Caco-2 (cell line): ENCODE measurements around the gene TP63. TPM values are rescaled to one million over a fixed set of nuclear protein-coding genes. Genes with fewer than 3 reads are reported as not detected.

Source experiments
- BruUV-seq: library from RNA; stranded (reverse); fragments of 400-500 nt; replicated peaks from 2 replicates; lab custom pipeline; 2021; lab: Mats Ljungman, UMichigan
- CTCF ChIA-PET: fragments of 300-600 bp; sonication (Branson Sonifier 250); formaldehyde crosslinking; loops from one replicate; lab custom pipeline; 2022; ENCODE audit warnings: antibody characterized with exemption; lab: Charles Lee
- POLR2A ChIA-PET: fragments of 300-600 bp; sonication (Branson Sonifier 250); formaldehyde crosslinking; loops from one replicate; lab custom pipeline; 2022; ENCODE audit warnings: antibody characterized with exemption; lab: Charles Lee
- DNase-seq, 2 experiments: peaks; one replicate each; pipeline versions ENCODE4 v3.0.0 to v3.0.0-alpha.2; 2020 to 2022
- H3K27me3 ChIP-seq: replicated peaks from 2 replicates; pipeline ENCODE4 v1.6.0; 2011; ENCODE audit warnings: low read length; ENCODE audit not compliant: control insufficient read depth, insufficient read depth
- H3K36me3 ChIP-seq: 2 replicates; pipeline ENCODE4 v1.5.1; 2011; ENCODE audit warnings: low read length; ENCODE audit not compliant: control insufficient read depth, insufficient read depth
- H3K4me1 ChIP-seq: fragments of 250-450 bp; sonication (Bioruptor Pico); 2 replicates; pipeline ENCODE4 v1.5.1; 2020; ENCODE audit warnings: mild to moderate bottlenecking
- H3K4me3 ChIP-seq: 2 replicates; pipeline ENCODE4 v1.5.1; 2011; ENCODE audit warnings: low read depth, mild to moderate bottlenecking, control low read depth, low read length
- H3K9me3 ChIP-seq: fragments of 250-450 bp; sonication (Bioruptor Pico); 2 replicates; pipeline ENCODE4 v1.5.1; 2020; ENCODE audit warnings: mild to moderate bottlenecking, moderate library complexity
- H3K27ac Mint-ChIP-seq: one replicate; pipeline ENCODE4 v1.8.0; 2022; ENCODE audit warnings: mixed read lengths; ENCODE audit not compliant: unreplicated experiment
- H3K27me3 Mint-ChIP-seq: one replicate; pipeline ENCODE4 v1.8.0; 2022; ENCODE audit warnings: mixed read lengths; ENCODE audit not compliant: insufficient read depth, unreplicated experiment
- H3K36me3 Mint-ChIP-seq: one replicate; pipeline ENCODE4 v1.8.0; 2022; ENCODE audit warnings: mild to moderate bottlenecking, mixed read lengths; ENCODE audit not compliant: insufficient read depth, unreplicated experiment
- H3K4me1 Mint-ChIP-seq: one replicate; pipeline ENCODE4 v1.8.0; 2022; ENCODE audit warnings: low read depth, mixed read lengths; ENCODE audit not compliant: unreplicated experiment
- H3K4me3 Mint-ChIP-seq: one replicate; pipeline ENCODE4 v1.8.0; 2022; ENCODE audit warnings: mild to moderate bottlenecking, moderate library complexity, mixed read lengths; ENCODE audit not compliant: unreplicated experiment
- H3K9me3 Mint-ChIP-seq: one replicate; pipeline ENCODE4 v1.8.0; 2022; ENCODE audit warnings: mixed read lengths; ENCODE audit not compliant: unreplicated experiment
- intact Hi-C: fragments of 100-400 bp; cut with micrococcal nuclease; formaldehyde crosslinking; loops from one replicate; pipeline ENCODE4 v1.10.0; 2022; ENCODE audit not compliant: unreplicated experiment
- total RNA-seq: library from RNA; stranded (reverse); gene quantifications from 2 replicates; pipeline ENCODE4 v1.2.3, GENCODE V29; 2022
- TF ChIP-seq, protein P1 (sequence below), 2 experiments: fragments of 200-600 bp in 1 of 2; IDR thresholded peaks; 1 replicate in 1 of 2; 2 replicates in 1 of 2; pipeline versions ENCODE4 v1.5.1 to v1.8.0; 2011 to 2022; ENCODE audit warnings: antibody characterized with exemption in 1 of 2, control low read depth in 1 of 2, inconsistent platforms in 1 of 2, low read depth in 1 of 2, low read length in 1 of 2, mild to moderate bottlenecking in 1 of 2, moderate library complexity in 1 of 2; ENCODE audit not compliant: insufficient read depth in 1 of 2, severe bottlenecking in 1 of 2, unreplicated experiment in 1 of 2

The TP63 gene
- total RNA-seq, 1 experiment from 2014 or later, result 1.2 TPM

DNA sequence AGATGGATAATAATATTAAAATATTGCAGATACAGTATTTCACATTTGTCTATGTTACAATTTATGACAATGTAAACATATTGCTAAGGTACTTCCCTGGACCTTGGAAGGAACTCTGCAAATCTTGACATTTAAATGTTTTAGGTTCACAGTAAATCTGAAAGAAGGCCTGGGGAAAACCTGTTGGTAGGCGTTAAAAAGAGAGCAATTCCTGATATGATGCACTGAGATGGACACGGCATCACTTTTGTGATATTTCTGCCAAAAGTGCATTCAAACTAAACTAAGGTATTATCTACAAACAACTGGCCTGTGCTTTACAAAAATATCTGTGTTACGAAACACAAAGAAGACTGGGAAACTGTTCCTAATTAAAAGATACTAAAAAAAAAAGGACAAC, 6.1 kb upstream of the TP63 start:
- H3K4me1 ChIP-seq, result no peaks in the 10 kb centered on the region
- H3K9me3 Mint-ChIP-seq, result no peaks in the 10 kb centered on the region
- no peaks in the 10 kb centered on the region for H3K4me1 Mint-ChIP-seq
- CTCF ChIA-PET, result no interaction called here
- DNase-seq, result no peak
- H3K36me3 ChIP-seq, result no peaks in the 10 kb centered on the region
- no peak overlapping the region for H3K4me3 ChIP-seq
- no peaks in the 10 kb centered on the region for H3K36me3 Mint-ChIP-seq
- no peak overlapping the region for H3K27ac Mint-ChIP-seq
- no peak overlapping the region for H3K4me3 Mint-ChIP-seq
- no peaks in the 10 kb centered on the region for H3K9me3 ChIP-seq
- no peaks in the 10 kb centered on the region for H3K27me3 Mint-ChIP-seq
- no TSS peak for BruUV-seq
- no peaks in the 10 kb centered on the region for H3K27me3 ChIP-seq
- intact Hi-C loops, result no loop called here
- TF ChIP-seq, protein P1, sequence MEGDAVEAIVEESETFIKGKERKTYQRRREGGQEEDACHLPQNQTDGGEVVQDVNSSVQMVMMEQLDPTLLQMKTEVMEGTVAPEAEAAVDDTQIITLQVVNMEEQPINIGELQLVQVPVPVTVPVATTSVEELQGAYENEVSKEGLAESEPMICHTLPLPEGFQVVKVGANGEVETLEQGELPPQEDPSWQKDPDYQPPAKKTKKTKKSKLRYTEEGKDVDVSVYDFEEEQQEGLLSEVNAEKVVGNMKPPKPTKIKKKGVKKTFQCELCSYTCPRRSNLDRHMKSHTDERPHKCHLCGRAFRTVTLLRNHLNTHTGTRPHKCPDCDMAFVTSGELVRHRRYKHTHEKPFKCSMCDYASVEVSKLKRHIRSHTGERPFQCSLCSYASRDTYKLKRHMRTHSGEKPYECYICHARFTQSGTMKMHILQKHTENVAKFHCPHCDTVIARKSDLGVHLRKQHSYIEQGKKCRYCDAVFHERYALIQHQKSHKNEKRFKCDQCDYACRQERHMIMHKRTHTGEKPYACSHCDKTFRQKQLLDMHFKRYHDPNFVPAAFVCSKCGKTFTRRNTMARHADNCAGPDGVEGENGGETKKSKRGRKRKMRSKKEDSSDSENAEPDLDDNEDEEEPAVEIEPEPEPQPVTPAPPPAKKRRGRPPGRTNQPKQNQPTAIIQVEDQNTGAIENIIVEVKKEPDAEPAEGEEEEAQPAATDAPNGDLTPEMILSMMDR (IDR thresholded peaks at IDR 0.05; ENCODE audit: insufficient read depth in 1 of 2, low read depth in 1 of 2, low read length in 1 of 2, severe bottlenecking in 1 of 2, unreplicated experiment in 1 of 2), result no peak
- POLR2A ChIA-PET, result no interaction called here

DNA sequence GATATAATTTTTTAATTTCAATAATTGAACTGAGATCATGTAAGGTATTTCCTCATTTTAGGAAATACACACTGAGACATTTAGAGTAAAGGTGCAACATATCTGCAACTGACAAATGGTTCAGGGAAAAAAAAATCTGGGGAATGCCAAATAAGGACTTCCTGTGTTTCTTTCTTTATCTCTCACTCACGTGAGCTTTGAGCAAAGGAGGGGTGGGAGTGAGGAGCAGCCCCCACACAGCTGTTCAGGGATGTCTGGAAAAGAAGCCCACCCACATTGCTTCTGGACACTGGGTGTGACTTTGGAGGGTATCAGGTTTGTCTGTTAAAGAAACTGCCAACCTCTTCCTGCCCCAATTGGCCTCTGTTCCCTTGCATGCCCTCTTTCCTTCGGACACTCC, 5.6 kb upstream of the TP63 start:
- CTCF ChIA-PET, result no interaction called here
- Histone ChIP-seq H3K36me3 (no peaks in the 10 kb centered on the region), H3K4me3 (no peak overlapping the region), H3K4me1 (no peaks in the 10 kb centered on the region), H3K27me3 (no peaks in the 10 kb centered on the region), H3K9me3 (no peaks in the 10 kb centered on the region)
- Mint-ChIP-seq H3K27me3 (no peaks in the 10 kb centered on the region), H3K4me1 (no peaks in the 10 kb centered on the region), H3K36me3 (no peaks in the 10 kb centered on the region), H3K9me3 (no peaks in the 10 kb centered on the region), H3K27ac (no peak overlapping the region), H3K4me3 (no peak overlapping the region)
- TF ChIP-seq, protein P1 (IDR thresholded peaks at IDR 0.05; ENCODE audit: insufficient read depth in 1 of 2, low read depth in 1 of 2, low read length in 1 of 2, severe bottlenecking in 1 of 2, unreplicated experiment in 1 of 2), result no peak
- intact Hi-C loops, result no loop called here
- POLR2A ChIA-PET, result no interaction called here
- BruUV-seq, result no TSS peak
- DNase-seq, result no peak

DNA sequence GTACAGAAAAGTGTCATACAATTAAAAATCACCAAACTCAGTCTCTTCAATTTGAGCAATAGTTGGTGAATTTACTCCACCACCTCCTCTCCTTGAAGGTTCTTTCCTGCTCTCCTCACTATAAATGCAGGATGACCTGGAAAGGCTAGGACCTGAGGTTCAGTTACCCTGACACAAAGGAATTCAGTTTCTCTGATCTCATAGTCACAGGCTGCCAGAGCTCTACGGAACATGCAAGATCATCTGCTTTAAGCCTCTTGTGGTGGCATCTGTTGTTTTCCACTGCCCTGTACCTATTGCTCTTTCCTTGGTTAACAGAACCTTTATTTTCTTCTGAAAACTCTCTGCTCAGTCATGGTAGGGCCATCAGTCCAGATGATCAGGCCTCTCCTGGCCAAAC, 4.9 kb upstream of the TP63 start:
- DNase-seq, result no peak
- H3K4me3 Mint-ChIP-seq, result no peak overlapping the region
- Histone ChIP-seq H3K9me3 (no peaks in the 10 kb centered on the region), H3K4me1 (no peaks in the 10 kb centered on the region), H3K27me3 (no peaks in the 10 kb centered on the region), H3K4me3 (no peak overlapping the region), H3K36me3 (no peaks in the 10 kb centered on the region)
- TF ChIP-seq, protein P1 (IDR thresholded peaks at IDR 0.05; ENCODE audit: insufficient read depth in 1 of 2, low read depth in 1 of 2, low read length in 1 of 2, severe bottlenecking in 1 of 2, unreplicated experiment in 1 of 2), result no peak
- intact Hi-C loops, result no loop called here
- no TSS peak for BruUV-seq
- no peaks in the 10 kb centered on the region for H3K27me3 Mint-ChIP-seq
- H3K9me3 Mint-ChIP-seq, result no peaks in the 10 kb centered on the region
- H3K36me3 Mint-ChIP-seq, result no peaks in the 10 kb centered on the region
- H3K4me1 Mint-ChIP-seq, result no peaks in the 10 kb centered on the region
- POLR2A ChIA-PET, result no interaction called here
- H3K27ac Mint-ChIP-seq, result no peak overlapping the region
- CTCF ChIA-PET, result no interaction called here
